Activated CD4-positive, alpha-beta T cell treated with anti-CD3 and anti-CD28 coated beads, Interleukin-2, amount 50 U/mL, for 48 hours (primary cell): Measurements from ENCODE around the gene CTTNBP2.

Experiments used
- DNase-seq, 2 experiments: peaks; one replicate each; pipeline ENCODE4 v3.0.0-alpha.2; 2020

CTTNBP2 gene

GRCh38 chr7:117816727-117817126 lies 56.5 kb downstream of the CTTNBP2 start:
- DNase-seq: no peak

DNA sequence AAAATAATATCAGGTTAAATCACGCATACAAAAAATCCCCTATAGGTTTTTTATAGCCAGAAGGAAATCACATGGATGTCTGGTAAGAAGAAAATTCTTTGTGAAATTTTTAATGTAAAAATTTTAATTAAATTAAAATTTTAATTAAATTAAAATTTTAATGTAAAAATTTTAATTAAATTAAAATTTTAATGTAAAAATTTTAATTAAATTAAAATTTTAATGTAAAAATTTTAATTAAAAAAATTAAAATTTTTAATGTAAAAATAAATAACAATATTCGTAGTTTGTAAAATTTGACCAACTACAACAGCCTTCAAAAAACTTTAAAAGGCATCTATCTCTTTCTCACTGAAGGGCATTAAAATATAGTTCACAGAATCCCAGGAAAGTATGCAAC lies 61.5 kb downstream of the CTTNBP2 start:
- DNase-seq: no peak

GRCh38 chr7:117810642-117811512 lies 62.4 kb downstream of the CTTNBP2 start:
- DNase-seq: no peak

GRCh38 chr7:117809958-117810357 lies 63.3 kb downstream of the CTTNBP2 start:
- DNase-seq: no peak

GRCh38 chr7:117808910-117809705 lies 64.1 kb downstream of the CTTNBP2 start:
- DNase-seq: no peak

- DNase-seq: no peak
These were observed 64.9 kb downstream of the CTTNBP2 start for GRCh38 chr7:117808341-117808757.

- DNase-seq: no peak
These were observed 65.6 kb downstream of the CTTNBP2 start for GRCh38 chr7:117807676-117808075.

GRCh38 chr7:117806011-117806410 lies 67.2 kb downstream of the CTTNBP2 start:
- no peak for DNase-seq

DNA sequence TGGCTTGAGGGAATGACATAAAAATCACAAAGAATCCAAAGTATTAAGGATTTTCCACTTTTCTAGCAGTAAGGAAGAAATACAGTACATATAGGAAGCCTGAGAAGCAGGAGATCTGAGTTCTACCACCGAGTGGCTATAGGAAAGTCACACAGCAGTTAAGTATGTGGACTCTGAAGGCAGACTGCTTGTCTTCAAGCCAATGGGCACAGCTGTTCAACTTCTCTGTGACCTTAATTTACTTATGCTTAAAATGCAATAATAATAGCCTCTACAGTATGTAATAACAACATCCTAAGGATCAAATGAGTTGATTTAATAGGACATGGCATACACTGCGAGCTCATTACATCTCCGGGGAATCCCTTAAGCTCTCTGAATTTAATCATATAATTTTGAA lies 68.0 kb downstream of the CTTNBP2 start:
- DNase-seq: no peak

- no peak for DNase-seq
These were observed 69.8 kb downstream of the CTTNBP2 start for GRCh38 chr7:117803476-117803875.

DNA sequence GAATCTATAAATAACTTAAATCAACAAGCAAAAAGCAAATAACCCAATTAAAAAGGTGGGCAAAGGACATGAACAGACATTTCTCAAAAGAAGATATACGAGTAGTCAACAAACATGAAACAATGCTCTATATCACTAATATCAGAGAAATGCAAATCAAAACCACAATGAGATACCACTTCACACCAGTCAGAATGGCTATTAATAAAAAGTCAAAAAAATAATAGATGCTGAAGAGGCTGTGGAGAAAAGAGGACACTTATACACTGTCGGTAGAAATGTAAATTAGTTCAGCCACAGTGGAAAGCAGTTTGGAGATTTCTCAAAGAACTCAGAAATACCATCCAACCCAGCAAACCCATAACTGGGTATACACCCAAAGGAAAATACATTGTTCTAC lies 70.6 kb downstream of the CTTNBP2 start:
- no peak for DNase-seq

DNA sequence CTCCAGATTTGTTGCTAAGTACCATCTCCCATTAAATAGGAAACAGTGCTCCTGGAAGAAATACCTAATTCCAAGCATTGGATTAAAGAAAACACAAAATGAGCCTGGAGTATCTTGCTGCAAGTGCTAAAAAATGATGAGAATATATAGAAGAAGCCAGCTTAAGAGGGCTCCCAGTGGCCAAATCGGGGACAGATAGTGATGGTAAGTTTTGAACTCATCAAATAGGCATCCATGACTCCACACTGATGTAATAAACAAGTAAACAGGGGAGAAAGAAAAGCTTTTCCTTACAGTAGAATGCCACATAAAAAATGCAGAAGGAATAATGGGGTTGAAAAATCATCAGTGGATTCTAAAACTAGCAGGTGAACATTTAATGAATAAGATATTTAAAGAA lies 72.4 kb downstream of the CTTNBP2 start:
- DNase-seq: no peak

- DNase-seq: no peak
These were observed 72.8 kb downstream of the CTTNBP2 start for GRCh38 chr7:117800406-117800805.

DNA sequence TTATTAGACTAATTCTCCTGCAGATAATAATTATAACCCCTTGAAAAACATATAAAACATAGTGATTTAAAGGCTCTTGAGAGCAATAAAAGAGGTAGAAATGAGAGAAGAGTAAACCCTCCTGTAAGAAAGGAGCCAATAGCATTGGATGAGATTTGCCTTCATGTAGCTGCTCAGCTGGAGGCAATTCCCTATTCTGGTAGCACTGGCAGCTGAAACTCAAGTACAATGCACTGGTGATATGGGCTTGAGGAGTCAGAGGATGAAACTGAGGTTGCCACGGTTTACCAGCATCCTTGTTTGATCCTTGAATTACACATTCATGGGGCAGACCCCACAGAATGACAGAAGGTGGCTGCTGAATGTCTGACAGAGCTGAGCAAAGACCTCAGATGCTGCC lies 76.4 kb downstream of the CTTNBP2 start:
- no peak for DNase-seq

- no peak for DNase-seq
These were observed 79.3 kb downstream of the CTTNBP2 start for GRCh38 chr7:117793976-117794375.

- no peak for DNase-seq
These were observed 79.7 kb downstream of the CTTNBP2 start for GRCh38 chr7:117793521-117793920.

GRCh38 chr7:117791877-117792780 lies 81.1 kb downstream of the CTTNBP2 start:
- DNase-seq: no peak

DNA sequence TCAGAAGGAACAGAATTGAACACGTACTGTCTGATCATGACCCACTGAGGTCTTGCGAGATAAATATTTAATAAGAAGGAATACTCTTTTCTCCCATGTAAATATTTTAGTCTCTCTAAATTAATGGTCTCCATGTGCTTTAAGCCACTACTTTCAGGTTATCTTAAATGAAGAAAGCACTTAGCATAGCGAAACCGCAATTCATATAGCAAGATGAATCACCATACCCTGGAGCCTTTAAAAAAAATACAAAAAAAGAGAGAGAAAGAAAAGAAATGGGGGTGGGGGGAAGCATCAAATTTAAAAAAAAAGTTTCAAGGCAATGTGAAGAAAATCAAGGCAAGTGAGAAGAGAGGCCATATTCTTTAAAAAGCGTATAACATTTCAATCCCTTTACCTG lies 82.5 kb downstream of the CTTNBP2 start:
- DNase-seq: no peak

DNA sequence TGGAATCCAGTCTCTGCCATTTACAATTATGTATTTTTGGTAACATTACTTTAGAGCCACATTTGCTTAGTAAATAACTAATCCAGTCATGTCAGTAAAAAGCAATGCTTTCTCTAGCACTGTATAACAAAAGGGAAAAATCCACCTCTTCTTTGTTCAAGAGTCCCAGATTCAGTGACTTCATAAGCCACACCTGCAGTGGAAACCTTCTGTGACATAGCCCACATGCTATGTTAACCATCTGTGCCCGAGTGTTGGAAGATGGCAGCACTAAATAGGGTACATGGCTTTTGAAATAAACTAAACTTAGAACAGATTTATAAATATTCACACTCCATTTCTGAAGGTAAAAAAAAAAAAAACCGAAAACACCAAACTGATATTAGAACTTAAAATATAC lies 83.0 kb downstream of the CTTNBP2 start:
- DNase-seq: no peak

DNA sequence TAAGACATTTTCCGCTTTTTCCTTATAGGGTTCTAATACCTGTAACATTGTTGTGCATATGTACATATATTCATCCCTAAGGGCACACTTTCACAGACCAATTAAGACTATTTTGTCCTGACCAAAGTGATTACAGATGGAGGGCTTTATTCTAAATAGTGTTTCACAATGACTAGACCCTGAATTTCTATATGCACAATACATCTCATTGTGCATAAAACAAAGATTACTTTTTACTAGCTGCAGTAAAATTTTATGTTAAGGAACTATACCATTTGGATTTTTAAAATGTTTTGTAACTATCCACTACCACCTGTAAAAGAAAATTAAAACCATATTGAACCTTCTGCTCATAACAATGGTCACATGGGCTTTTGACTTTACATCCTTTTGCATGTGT lies 87.8 kb downstream of the CTTNBP2 start:
- no peak for DNase-seq

GRCh38 chr7:117784315-117784714 lies 88.9 kb downstream of the CTTNBP2 start:
- DNase-seq: no peak

DNA sequence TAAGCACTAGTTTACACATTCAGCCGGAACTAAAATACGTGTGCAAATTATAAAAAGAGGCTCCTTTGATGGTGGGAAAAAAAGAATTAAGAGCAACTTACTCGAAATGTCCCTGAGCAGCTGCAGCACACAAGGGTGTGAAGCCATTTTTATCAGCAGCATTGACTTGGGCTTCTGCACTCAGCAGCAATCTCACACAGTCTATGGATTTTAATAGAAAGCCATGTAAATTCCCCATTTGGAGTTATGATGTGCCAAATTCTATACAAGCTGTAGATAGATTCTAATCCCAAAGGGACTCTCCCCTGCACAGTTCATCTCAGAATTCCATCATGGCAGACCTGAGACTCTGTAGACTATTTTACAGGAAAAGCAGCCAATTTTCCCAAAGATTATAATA lies 90.5 kb downstream of the CTTNBP2 start:
- DNase-seq: no peak

GRCh38 chr7:117781707-117782106 lies 91.5 kb downstream of the CTTNBP2 start:
- DNase-seq: no peak
